Keratinocyte (primary cell): ENCODE results near the gene GRAMD4. TPM values are rescaled to one million over a fixed set of nuclear protein-coding genes. Genes with fewer than 3 reads are reported as not detected.

ENCODE experiments used
- DNase-seq: peaks from one replicate; pipeline ENCODE4 v3.0.0-alpha.2; 2011; ENCODE audit warnings: low read depth, missing footprints, low spot score
- FAIRE-seq: peaks from 2 replicates; lab custom pipeline; 2011; peaks lifted over from hg19 to GRCh38; lab: Jason Lieb, UNC
- H2AFZ ChIP-seq: 2 replicates; pipeline ENCODE4 v1.6.0; 2012; ENCODE audit warnings: low read length, control low read depth, inconsistent platforms; ENCODE audit not compliant: control insufficient read depth
- H3K27ac ChIP-seq: 2 replicates; pipeline ENCODE4 v1.5.1; 2011; ENCODE audit warnings: low read length; ENCODE audit not compliant: control insufficient read depth, insufficient read depth
- H3K27me3 ChIP-seq: 3 replicates; pipeline ENCODE4 v1.6.0; 2011; ENCODE audit warnings: low read length; ENCODE audit not compliant: control insufficient read depth, insufficient read depth; ENCODE audit errors: extremely low read depth
- H3K36me3 ChIP-seq, 2 experiments: 2 replicates in 1 of 2; 3 replicates in 1 of 2; pipeline ENCODE4 v1.5.1; 2011; ENCODE audit warnings: low read length in 2 of 2, mild to moderate bottlenecking in 1 of 2; ENCODE audit not compliant: control insufficient read depth in 2 of 2, insufficient read depth in 2 of 2; ENCODE audit errors: extremely low read depth in 1 of 2
- H3K4me1 ChIP-seq: 3 replicates; pipeline ENCODE4 v1.5.1; 2011; ENCODE audit warnings: low read length; ENCODE audit not compliant: control insufficient read depth, insufficient read depth; ENCODE audit errors: extremely low read depth
- H3K4me2 ChIP-seq: 3 replicates; pipeline ENCODE4 v1.6.0; 2011; ENCODE audit warnings: low read depth, low read length; ENCODE audit not compliant: control insufficient read depth, insufficient read depth; ENCODE audit errors: extremely low read depth
- H3K4me3 ChIP-seq, 3 experiments: fragments of 200-600 bp in 1 of 3; sonication (generic) in 1 of 3; 2 replicates in 2 of 3; 3 replicates in 1 of 3; pipeline ENCODE4 v1.5.1; 2011 to 2016; ENCODE audit warnings: low read length in 3 of 3, mild to moderate bottlenecking in 3 of 3, control low read depth in 2 of 3, inconsistent platforms in 1 of 3, low read depth in 1 of 3, mixed read lengths in 1 of 3, mixed run types in 1 of 3, moderate library complexity in 1 of 3; ENCODE audit not compliant: control insufficient read depth in 2 of 3, insufficient read depth in 2 of 3; ENCODE audit errors: extremely low read depth in 1 of 3
- H3K79me2 ChIP-seq: 2 replicates; pipeline ENCODE4 v1.6.0; 2012; ENCODE audit warnings: low read length; ENCODE audit not compliant: control insufficient read depth, insufficient read depth
- H3K9ac ChIP-seq: 3 replicates; pipeline ENCODE4 v1.6.0; 2011; ENCODE audit warnings: low read length; ENCODE audit not compliant: control insufficient read depth, insufficient read depth; ENCODE audit errors: extremely low read depth
- H3K9me1 ChIP-seq: 3 replicates; pipeline ENCODE4 v1.6.0; 2011; ENCODE audit warnings: low read length; ENCODE audit not compliant: control insufficient read depth, insufficient read depth; ENCODE audit errors: extremely low read depth
- H3K9me3 ChIP-seq: 2 replicates; pipeline ENCODE4 v1.5.1; 2012; ENCODE audit warnings: low read depth, low read length; ENCODE audit not compliant: control insufficient read depth
- H4K20me1 ChIP-seq: 3 replicates; pipeline ENCODE4 v1.6.0; 2011; ENCODE audit warnings: low read length; ENCODE audit not compliant: control insufficient read depth, insufficient read depth; ENCODE audit errors: extremely low read depth
- CTCF ChIP-seq, 3 experiments: IDR thresholded peaks in 1 of 3; conservative IDR thresholded peaks in 1 of 3; optimal IDR thresholded peaks in 1 of 3; 2 replicates in 2 of 3; 3 replicates in 1 of 3; pipeline versions ENCODE3 to v1.5.1; 2011; ENCODE audit warnings: low read length in 3 of 3, mild to moderate bottlenecking in 3 of 3, moderate library complexity in 2 of 3, control low read depth in 1 of 3, inconsistent platforms in 1 of 3; ENCODE audit not compliant: insufficient read depth in 2 of 3; ENCODE audit errors: extremely low read depth in 1 of 3
- EZH2 ChIP-seq: IDR thresholded peaks from one replicate; pipeline ENCODE4 v1.6.1; 2012; ENCODE audit warnings: inconsistent platforms, mild to moderate bottlenecking, low read length, moderate library complexity
- dilution Hi-C: fragments of 300-500 bp; cut with MboI; formaldehyde crosslinking; loops from one replicate; pipeline ENCODE4 v1.7.0; 2020; ENCODE audit warnings: low sequenced_read_pairs; ENCODE audit not compliant: extremely low pct_ligation_motif_present
- polyA plus RNA-seq, 5 experiments: library from polyadenylated mRNA; depleted of rRNA in 3 of 5; stranded (reverse) in 3 of 5; stranded (forward) in 1 of 5; unstranded in 1 of 5; fragments of >200 nt; gene quantifications; 1 replicate in 1 of 5; 2 replicates in 3 of 5; 3 replicates in 1 of 5; pipeline versions ENCODE4 v1.2.1 to v1.2.3, GENCODE V29; 2011 to 2012; ENCODE audit warnings: missing spikeins in 2 of 5, low read depth in 1 of 5, low replicate concordance in 1 of 5

GRAMD4 gene
- polyA plus RNA-seq, 1 donor (not counting 4 experiments of a cell fraction or from before 2014, with no cell fraction given) = 17.3 TPM

- FAIRE-seq = no peak
- no peaks in the 10 kb centered on the region for H3K27me3 ChIP-seq
- no peak overlapping the region for H3K4me3 ChIP-seq
- H3K9me3 ChIP-seq = no peaks in the 10 kb centered on the region
- H3K4me2 ChIP-seq = no peak overlapping the region
- no peaks in the 10 kb centered on the region for H4K20me1 ChIP-seq
- no peak for DNase-seq
- peaks cover 1% of the 10 kb centered on the region for H3K79me2 ChIP-seq
- no peak for TF ChIP-seq CTCF (optimal IDR thresholded peaks at IDR 0.05 in 1 of 3, IDR thresholded peaks at IDR 0.05 in 1 of 3, conservative IDR thresholded peaks at IDR 0.05 in 1 of 3; ENCODE audit: extremely low read depth in 1 of 3, insufficient read depth in 2 of 3, low read length in 3 of 3)
- H3K36me3 ChIP-seq = no peaks in the 10 kb centered on the region
- H3K27ac ChIP-seq = no peak overlapping the region
- H3K9ac ChIP-seq = no peak overlapping the region
- H2AFZ ChIP-seq = no peak overlapping the region
- no peaks in the 10 kb centered on the region for H3K9me1 ChIP-seq
- dilution Hi-C loops = no loop called here
- H3K4me1 ChIP-seq = no peaks in the 10 kb centered on the region
Observed at GRCh38 chr22:46613606-46614021, 6.6 kb upstream of the GRAMD4 start.

DNA sequence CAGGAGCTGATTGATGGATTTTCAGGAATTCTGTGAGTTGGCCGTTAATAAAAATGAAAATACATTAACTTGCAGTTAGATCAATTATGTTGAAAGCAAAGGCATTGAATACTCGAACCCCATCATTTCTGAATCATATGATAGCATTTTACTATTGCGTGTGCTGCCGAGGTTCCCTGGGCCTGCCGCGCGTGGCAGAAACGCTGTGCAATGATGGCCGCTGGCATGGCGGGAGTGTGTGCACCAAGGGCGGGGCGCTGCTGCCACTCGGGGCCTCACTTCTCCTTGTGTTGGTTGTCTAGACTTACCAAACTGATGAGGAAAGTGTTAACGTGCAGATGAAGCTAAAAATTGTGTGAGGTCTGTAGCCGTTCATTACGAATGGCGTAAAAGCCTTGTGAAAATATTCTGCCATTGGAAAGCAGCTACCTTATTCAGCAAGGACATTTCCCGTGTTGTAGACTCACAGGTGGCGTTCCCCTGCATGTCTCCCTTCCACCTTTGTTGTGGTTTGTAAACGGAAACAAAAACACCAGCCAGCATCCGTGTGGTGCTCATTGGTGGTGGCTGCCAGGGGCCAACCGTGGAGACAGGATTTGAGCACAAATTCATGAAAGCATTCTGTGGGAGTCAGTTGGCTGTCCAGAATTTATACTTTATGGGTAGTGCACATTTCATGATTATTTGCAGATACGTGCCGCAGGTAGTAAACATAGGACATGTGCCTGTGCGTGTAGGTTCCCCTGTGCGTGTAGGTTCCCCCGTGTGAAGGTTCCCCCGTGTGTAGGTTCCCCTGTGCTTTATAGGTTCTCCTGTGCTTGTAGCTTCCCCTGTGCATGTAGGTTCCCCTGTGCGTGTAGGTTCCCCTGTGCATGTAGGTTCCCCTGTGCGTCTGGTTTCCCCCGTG is 5.9 kb upstream of the GRAMD4 start:
- no peak overlapping the region for H3K27ac ChIP-seq
- H3K9me3 ChIP-seq = no peaks in the 10 kb centered on the region
- dilution Hi-C loops = no loop called here
- H2AFZ ChIP-seq = no peak overlapping the region
- no peak overlapping the region for H3K9ac ChIP-seq
- no peaks in the 10 kb centered on the region for H4K20me1 ChIP-seq
- H3K4me2 ChIP-seq = no peak overlapping the region
- peaks cover 1% of the 10 kb centered on the region for H3K79me2 ChIP-seq
- no peaks in the 10 kb centered on the region for H3K9me1 ChIP-seq
- H3K4me3 ChIP-seq = no peak overlapping the region
- DNase-seq (no peak), FAIRE-seq (no peak)
- H3K36me3 ChIP-seq = no peaks in the 10 kb centered on the region
- TF ChIP-seq CTCF (optimal IDR thresholded peaks at IDR 0.05 in 1 of 3, IDR thresholded peaks at IDR 0.05 in 1 of 3, conservative IDR thresholded peaks at IDR 0.05 in 1 of 3; ENCODE audit: extremely low read depth in 1 of 3, insufficient read depth in 2 of 3, low read length in 3 of 3) = no peak
- no peak for TF ChIP-seq EZH2
- no peaks in the 10 kb centered on the region for H3K27me3 ChIP-seq
- H3K4me1 ChIP-seq = no peaks in the 10 kb centered on the region
